Stimulated activated CD4-positive, alpha-beta T cell treated with anti-CD3 and anti-CD28 coated beads, Interleukin-4, amount 100 ng/mL, for 24 hours (primary cell): ENCODE measurements around the gene SIX5.
A peak's percentile ranks its signal among the peaks of the same experiment; 100 is the strongest.

Experiments used
- DNase-seq: peaks from one replicate; pipeline ENCODE4 v3.0.0-alpha.2; 2020

Gene SIX5

DNA sequence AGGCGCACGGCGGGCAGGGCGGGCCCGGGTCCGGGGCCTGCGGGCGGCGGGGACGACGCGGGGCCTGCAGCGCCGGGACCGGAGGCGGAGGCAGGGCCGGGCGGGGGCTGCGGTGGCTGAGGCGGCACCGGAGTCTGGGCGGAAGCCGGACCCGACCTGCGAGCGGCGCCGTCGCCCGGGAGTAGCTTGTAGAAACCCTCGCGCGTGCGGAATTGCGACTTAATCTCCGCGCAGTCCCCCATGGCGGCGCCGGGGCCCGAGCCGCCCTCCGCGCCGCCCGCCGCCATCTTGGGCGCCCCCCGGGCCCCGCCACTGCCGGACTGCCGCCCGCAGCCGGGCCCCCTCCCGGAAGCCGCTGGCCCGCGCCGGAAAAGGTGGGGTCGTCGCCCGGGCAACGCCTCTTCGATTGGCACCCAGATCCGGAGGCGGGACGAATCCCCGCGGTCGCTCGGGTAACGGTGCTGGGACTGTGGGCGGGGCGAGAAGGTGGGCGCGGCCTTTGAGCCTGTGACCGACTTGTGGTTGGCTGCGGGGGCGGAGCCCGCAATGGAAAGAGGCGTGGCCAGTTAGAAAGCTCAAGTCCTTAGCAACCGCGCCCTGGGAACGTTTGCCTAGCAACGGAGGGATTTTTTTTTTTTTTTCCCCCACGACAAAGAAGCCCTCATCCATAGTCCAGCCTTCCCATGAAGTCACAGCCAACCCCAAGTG lies 23.6 kb upstream of the SIX5 start, which contains the start of gene DMWD:
Gene DMWD, minus strand, starts transcription at position 376 of the 708 bp plus-strand sequence. Its CDS starts 89 bp downstream, at position 287.
- DNase-seq, result peak; percentile 100

DNA sequence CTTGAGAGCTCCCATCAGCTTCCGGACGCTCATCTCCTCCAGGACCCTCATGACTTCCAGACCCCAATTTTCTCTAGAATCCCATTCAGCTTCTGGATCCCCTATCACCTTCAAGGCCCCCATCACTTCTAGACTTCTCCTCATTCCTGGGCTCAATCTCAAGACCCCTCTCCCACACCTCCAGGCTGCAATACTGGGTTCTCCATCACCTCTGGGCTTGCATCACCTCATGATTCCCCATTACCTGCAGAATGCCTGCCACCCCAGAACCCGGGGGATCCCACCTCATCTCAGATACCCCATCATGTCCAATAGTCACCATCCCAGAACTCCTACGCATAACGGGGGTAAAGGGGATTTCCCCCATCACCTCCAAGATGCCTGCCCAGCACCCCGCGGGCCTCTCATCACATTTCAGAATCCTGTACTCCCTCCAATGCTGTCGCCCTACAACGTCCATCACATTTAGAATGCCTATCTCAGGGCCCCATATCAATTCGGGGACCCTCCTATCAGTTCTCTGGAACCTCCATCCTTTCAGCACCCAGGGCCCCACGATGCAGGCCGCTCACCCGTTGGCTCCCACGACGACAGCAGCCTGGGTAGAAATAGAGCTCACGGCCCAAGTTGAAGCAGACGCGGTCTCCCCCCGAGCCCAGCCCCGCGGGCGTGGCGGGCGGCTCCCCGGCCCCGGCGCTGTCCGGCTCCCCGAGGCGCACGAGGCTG lies 22.9 kb upstream of the SIX5 start:
- peak; percentile 28 for DNase-seq

DNA sequence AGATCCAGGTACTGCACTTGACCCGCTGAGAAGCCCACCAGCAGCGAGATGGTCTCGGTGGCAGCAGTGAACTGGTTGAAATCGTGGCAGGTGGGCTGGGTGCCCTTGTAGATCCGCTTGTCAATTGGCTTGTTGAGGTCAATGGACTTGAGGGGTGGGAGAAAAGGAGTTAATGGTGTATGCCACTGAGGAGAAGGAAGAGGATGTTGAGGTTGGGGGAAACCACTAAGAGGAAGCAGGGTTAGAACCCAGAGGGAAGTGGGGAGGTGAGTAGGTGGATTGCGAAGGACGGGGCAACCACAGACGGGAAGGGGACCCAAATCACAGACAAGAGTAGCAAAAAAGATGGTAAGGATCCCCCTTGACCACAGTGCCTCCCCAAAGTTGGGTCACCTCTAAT lies 21.9 kb upstream of the SIX5 start:
- no peak for DNase-seq

DNA sequence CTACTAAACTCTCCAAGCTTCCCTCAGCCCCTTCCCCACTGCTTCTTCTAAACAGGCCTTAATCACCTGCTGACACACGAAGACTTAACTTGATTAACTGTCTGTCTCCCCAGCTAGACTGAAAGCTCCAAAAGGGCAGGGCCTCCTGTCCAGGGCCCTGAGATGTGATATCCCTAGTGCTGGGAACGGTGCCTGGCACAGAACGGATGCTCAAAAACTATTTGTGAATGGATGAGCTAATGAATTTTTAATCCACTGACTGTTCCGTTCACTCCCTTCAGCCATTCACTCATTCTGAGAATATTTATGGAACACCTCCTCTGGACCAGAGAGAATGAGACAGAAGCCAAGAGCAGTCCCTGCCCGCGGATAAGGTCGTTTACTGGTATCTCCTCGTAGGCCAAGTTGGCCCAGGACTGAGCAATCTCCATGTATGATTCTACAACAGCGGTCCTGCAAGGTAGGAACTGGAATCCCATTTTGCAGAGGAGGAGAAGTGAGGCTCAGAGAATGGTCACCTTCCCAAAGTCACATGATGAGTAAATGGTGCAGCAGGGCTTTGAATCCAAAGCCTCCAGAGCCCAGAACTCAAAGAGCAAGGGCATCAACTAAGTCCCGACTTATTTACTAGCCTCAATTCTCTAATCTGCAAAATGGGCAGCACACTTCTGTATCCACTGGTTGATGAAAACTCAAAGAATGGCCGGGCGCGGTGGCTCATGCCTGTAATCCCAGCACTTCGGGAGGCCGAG lies 20.2 kb upstream of the SIX5 start:
- DNase-seq, result no peak

DNA sequence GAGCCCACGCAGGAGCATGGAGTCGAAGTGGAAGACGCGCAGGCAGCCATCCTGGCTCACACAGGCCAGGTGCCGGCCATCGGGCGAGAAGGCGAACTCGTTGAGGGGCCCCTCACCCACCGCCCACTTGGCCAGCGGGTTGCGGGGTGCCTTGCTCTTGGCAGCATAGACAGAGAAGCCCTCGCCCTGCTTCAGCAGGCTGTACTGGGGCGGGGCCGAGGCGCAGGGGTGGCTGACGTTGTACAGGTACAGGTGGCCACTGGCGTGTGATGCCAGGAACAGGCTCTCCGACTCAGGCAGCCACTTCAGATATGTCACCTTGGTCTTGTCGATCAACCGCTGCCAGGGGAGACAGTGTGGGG lies 17.5 kb upstream of the SIX5 start:
- DNase-seq, result no peak

DNA sequence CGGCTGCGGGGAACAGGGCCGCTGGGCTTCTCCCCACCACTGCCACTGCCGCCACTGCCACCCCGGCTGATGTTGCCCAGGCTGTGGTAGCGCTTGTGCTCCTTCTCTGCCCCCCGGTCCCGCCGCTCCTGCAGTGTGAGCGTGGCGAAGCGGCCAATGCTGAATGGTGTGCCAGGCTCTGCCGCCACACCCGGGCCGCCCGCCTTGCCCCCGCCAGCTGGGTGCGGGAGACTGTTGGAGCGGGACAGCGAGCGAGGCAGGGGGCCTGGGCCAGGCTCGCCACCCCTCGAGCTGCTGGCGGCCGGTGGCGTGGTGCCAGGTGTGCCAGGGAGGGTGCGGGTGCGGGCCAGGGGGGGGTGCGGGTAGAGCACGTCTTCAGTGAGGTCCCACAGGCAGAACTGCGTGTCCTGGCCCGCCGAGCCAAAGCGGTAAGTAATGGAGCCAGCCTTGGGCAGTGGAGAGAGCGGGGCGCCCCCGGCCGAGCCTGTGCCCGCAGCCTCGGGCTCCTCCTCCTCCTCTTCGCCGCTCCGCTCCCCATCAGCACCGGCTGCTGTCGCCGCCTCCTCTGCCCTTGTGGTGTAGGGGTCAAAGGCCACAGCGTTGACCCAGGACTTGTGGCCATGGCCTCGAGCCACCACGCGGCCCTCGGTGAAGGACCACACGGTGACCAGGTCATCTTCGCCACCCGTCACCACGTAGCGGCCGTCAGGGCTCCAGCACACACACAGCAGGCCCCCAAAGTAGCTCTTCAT lies 16.9 kb upstream of the SIX5 start:
- no peak for DNase-seq

DNA sequence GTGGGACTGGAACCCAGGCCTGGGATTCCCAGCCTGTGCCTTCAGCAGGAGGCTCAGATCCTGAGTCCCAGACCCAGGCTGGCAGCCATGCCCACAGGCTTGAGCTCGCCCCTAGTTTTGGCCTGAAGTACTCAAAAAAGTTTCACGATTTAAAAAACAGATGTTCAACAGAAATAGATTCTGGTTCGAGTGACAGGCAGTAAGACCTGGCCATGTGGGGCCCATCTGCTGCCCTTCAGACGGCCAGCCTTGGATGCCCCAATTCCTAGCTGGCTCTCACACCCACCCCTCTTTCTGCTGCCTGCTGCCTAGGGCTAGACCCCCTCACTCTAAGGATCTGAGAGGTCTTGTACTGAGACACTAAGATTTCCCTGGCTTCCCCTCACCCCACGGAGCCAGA lies 16.0 kb upstream of the SIX5 start:
- DNase-seq, result no peak

DNA sequence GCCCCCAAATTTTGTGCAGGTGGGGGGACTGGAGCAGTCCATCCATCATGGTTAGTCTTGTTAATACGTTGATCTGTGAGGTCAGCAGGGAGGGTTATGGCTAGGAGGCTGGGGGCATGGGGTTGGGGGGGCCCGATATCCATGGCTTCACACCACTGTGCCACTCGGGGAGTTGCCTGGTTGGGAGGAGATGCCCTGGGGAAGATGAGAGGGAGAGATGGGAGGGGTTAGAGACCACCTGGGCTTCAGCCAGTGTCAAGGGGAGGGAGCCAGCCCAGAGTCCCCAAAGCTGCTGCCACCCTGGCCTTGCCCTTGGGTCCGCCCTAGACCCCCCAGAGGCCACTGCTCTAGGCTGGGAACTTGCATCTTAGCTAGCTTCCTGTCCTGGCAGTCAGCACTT lies 15.0 kb upstream of the SIX5 start:
- DNase-seq, result no peak

DNA sequence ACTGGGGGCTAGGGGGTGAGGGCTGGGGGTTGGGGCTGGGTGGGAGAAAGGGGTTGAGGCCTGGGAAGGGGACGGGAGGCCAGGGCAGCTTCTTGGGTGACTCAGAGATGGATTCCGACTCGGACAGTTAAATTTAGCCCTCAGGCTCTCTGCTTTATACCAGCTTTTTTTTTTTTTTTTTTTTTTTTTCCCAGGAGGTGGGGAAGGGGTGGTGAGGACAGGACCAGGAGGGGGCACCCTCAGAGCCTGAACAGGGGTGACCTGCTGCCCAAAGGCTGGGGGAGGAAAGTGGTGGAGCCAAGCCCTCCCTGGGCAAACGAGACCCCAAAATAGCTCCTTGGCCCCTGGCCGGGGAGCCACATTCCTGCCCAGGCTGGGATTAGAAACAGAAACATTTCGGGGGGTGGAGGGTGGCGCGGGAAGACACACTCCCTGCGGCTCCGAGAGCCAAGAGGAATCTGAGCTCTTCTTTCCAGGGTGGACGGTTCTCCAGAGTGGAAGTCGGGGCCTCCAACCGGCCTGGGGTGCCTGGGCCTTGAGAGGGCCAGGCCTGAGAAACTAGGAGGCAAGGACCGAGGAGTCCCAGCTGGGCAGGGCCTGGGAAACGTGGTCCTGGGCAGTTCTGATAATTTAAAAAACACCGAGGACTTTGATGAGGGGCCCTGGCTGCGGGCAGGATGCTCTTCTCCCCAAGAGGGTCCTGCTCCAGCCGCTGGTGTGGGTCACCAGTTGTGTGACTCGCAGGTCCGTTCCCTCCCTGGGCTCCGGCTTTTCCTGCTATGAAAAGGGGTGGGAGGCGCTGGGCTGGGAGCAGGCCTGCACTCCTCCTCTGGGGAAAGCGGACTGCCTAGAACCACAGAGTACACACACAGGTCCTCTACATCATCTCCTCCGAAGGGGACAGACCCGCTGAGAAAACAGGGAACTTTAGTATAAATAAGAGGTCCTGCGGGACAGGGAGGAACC lies 14.1 kb upstream of the SIX5 start:
- no peak for DNase-seq

DNA sequence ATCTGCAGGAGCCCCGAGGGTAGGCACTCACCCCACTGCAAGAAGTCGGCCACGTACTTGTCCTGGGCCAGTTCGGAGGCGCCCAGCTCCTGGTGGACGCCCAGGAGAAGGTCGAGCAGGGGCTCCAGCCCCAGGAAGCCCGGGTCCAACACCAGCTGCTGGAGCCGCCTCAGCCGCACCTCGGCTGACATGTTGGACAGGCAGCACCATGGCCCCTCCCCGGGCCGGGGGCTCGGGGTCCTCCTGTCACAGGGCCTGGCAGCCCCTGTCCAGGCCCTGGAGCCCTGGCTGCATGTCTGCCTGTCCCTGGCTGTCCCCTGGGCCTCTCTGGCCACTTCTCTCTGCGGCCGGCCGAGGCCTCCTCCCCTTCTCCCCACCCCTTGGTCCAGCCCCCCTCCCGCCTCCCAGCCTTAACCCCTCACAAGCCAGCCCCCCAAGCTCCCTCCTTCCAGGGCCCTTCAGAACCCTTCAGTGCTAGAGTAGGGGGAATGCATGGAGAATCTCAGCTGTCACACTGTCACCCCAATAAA lies 13.2 kb upstream of the SIX5 start, which contains the start of gene DMPK:
Gene DMPK, minus strand, starts transcription at position 329 of the 530 bp plus-strand sequence. Its CDS starts 138 bp downstream, at position 191.
- DNase-seq, result no peak

DNA sequence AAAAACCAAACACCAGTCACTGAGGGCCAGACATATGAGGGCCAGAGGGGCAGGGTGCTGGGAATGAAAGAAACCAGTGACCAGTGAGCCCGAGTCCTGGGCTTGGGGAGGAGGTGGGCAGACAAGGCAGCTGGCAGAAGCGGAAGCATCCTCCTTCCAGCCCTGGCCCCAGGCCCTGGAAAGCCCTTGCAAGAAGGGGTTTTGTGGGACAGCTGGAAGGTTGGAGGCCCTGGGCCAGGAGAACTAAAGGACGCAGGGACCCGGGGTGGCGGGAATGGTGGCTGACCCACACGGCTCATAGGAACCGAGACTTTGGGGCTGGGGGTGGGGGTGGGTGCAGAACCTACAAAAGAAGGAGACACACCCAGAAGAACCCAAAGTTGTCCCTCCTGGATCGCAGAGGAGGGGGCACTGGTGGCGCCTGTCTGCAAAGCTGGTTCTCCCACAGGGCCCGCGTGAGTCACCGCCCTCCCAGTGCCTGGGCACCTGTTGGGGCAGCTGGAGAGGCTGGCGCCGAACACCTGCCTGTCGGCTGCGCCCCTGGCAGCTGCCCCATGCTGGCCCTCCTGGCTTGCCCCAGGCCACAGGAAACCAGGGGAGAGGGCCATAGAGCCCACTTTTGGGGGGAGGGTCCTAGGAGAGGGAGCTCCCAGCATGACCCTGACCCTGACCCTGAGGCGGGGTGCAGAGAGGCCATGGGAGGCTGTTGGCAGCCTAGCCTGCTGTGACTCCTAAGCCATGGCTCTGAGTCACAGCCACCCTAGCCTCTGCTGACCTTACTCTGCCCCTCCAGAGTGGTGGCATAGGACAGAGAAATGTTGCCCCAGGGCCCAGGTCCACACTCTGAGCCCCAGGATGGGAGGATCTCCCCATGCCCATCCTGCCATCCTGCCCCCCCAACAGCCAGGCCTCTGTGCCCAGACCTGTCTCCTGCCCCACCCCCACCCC lies 12.4 kb upstream of the SIX5 start:
- DNase-seq, result no peak

DNA sequence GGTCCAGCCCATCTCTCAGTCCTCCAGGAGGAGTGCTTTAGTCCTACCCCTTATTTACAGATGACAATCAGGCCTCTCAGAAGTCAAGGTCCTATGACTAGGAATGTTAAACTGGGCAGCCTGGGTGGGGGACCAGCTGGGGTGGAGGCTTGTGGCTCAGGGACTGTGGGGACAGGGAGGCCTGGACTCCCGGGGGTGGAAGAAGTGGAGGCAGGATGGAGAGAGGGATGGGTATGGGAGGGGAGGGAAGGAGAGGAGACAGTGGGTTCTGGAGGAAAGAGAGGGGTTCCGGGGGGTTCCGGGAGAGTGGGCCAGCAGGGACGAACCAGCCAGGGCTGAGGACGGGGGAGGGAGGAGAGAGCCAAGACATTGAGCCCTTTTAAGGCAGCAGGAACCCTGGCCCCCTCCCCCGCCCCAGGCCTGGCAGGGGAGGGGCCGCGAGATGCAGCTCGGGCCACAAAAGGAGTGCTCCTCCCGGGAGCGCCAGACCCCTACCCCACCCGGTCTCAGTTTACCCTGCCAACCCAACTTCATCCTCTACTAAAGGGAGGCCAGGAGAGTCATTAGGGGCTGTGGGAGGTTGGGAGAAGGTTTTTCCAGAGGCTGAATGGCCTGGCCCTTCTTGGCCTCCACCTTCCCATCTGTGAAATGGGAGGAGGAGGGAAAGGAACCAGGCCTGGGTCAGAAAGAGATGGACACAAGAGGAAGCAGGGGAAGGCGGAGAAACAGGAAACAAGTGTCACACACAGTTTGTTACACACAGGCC lies 11.6 kb upstream of the SIX5 start:
- DNase-seq, result no peak

DNA sequence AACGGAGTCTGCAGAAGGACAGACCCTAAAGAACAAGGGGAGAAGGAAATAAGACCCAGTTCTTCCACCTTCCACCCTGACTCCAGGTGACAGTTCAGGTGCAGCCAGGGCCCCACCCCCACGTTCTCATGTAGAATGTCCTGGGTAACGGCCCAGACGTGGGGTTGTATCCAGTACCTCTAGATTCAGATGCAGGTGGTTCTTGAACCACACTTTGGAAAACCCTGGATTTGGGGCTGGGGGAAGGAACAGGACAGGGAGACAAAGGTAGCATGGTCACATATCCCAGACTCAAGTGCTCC lies 11.0 kb upstream of the SIX5 start:
- DNase-seq, result no peak

DNA sequence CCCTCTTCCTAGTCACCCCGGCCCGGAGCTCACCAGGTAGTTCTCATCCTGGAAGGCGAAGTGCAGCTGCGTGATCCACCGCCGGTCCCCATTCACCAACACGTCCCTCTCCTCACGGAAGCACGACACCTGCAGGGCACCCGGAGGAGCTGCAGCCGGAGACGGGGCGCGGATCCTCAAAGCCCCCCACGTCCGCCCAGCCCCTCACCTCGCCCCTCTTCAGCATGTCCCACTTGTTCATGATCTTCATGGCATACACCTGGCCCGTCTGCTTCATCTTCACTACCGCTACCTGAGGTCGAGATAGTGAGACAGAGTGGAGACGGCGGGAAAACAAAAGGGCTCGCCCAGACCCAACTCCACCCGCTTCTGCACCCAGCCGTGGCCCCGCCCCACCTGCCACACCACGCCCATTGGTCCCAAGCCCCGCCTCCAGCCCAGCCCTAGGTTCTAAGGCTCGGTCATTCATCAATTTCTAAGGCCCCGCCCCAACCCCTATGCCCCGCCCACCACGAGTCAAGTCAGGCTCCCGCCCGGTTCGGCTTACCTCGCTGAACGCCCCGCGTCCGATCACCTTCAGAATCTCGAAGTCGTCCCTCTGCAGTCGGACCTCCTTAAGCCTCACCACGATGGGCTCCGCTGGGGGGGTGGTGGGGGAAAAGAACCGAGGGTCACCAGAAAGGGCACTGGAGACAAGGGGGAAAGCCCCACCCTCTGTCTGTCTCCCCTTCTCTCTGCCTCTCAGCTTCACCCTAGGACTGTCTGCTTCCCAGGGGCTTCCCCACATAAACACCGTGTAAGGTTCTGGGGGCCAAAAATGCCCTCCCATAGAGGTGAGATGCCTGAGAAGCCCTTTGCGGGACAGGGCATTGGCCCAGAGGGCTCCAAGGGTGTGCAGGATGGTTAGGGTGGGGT lies 10.4 kb upstream of the SIX5 start:
- DNase-seq, result peak; percentile 86

DNA sequence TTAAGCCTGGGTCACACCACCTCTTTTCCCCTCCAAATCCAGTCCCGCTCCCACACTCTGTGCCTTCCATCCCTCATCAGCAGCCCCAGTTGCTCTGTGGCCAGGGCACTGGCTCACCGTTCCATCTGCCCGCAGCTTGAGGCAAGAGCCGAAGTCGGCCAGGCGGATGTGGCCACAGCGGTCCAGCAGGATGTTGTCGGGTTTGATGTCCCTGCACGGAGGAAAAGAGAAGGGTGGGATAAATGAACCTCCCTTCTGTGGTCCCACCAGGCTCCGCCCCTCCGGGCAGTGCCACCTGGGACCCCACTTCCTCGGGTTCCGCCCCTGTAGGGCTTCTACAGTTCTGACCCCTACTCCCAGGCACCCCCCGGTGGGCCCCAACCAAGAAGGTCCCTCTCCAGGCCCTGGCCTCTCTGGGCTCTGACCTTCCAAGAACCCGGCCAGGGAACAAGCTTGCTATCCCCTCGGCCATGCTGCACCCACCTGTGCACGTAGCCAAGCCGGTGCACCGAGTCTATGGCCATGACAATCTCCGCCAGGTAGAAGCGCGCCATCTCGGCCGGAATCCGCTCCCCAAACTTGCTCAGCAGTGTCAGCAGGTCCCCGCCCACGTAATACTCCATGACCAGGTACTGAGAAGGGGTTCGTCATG lies 9.1 kb upstream of the SIX5 start:
- DNase-seq, result no peak

DNA sequence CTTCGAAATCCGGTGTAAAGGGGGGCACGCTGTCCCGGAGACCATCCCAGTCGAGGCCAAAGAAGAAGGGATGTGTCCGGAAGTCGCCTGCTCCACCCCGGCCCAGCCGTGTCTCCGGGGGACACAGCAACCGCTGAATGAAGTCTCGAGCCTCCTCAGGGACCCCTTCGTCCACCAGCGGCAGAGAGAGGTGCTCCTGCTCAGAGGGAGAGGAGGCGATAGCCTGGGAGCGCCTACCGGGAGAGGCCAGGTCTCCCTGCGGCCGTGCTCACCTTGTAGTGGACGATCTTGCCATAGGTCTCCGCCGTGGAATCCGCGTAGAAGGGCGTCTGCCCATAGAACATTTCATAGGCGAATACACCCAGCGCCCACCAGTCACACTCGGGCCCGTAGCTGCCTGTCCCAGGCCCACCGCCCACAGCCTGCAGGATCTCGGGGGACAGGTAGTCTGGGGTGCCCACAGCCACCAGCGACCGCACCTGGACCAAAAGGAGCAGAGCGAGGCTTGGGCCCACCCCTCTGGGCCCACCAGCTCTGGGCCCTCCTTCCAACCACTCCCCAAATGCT lies 8.4 kb upstream of the SIX5 start:
- DNase-seq, result no peak

DNA sequence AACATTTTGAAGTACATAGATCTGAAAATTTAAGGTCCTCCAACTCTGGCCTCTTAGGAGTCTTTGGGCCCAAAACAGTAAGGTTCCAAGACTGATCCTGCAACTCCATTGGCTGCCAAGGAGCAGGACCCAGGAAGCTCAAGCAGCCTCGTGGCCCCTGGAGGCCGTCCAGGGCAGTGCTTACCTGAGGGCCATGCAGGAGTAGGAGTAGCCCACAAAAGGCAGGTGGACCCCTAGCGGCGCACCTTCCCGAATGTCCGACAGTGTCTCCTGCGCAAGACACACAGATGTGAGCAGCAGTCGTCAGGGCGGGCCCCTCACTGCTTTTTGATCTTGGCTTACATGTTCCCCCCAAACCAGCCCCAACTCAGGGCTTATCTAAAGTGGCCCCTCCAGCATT lies 5.7 kb upstream of the SIX5 start:
- no peak for DNase-seq

DNA sequence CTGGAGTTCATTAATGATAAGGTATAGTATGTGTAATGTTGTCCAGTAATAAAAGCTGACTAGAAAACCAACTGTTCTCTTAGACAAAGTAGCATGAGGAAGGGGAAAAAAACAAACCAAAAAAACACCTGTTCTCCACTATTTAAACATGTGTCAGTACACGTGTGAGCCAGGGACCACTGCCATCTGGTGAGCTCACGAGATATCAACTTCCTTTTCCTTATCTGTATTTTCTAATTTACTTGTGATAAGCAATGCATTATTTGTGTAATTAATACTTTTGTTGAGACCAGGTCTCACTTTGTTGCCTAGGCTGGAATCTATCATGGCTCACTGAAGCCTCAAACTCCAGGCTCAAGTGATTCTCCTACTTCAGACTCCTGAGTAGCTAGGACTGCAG lies 4.3 kb upstream of the SIX5 start:
- DNase-seq, result no peak
